GM23248 (cell line): ENCODE measurements around the gene TENM4. TPM values are rescaled to one million over a fixed set of nuclear protein-coding genes. Genes with fewer than 3 reads are reported as not detected.

Experiments
- DNase-seq: peaks from one replicate; pipeline ENCODE4 v3.0.0-alpha.2; 2015
- H2AFZ ChIP-seq: fragments of 200-600 bp; sonication (generic); 2 replicates; pipeline ENCODE4 v1.6.1; 2016; ENCODE audit warnings: antibody characterized with exemption
- H3F3A ChIP-seq: fragments of 200-600 bp; sonication (generic); 2 replicates; pipeline ENCODE4 v1.6.1; 2016; ENCODE audit warnings: mild to moderate bottlenecking, antibody characterized with exemption, mixed run types; ENCODE audit not compliant: insufficient read depth
- H3K27ac ChIP-seq: fragments of 200-600 bp; sonication (generic); 2 replicates; pipeline ENCODE4 v1.5.1; 2016; ENCODE audit warnings: mild to moderate bottlenecking
- H3K27me3 ChIP-seq: fragments of 200-600 bp; sonication (generic); replicated peaks from 2 replicates; pipeline ENCODE4 v1.6.1; 2016; ENCODE audit warnings: mild to moderate bottlenecking; ENCODE audit not compliant: insufficient read depth
- H3K36me3 ChIP-seq: fragments of 200-600 bp; sonication (generic); 2 replicates; pipeline ENCODE4 v1.6.1; 2016; ENCODE audit warnings: low read depth, mild to moderate bottlenecking
- H3K4me1 ChIP-seq: fragments of 200-600 bp; sonication (generic); 2 replicates; pipeline ENCODE4 v1.6.1; 2016; ENCODE audit warnings: mild to moderate bottlenecking; ENCODE audit not compliant: insufficient read depth
- H3K4me2 ChIP-seq: fragments of 200-600 bp; sonication (generic); one replicate; pipeline ENCODE4 v1.6.1; 2016; ENCODE audit warnings: mild to moderate bottlenecking; ENCODE audit not compliant: unreplicated experiment
- H3K4me3 ChIP-seq: fragments of 200-600 bp; sonication (generic); 2 replicates; pipeline ENCODE4 v1.5.1; 2016; ENCODE audit warnings: mild to moderate bottlenecking
- H3K79me2 ChIP-seq: fragments of 200-600 bp; sonication (generic); 2 replicates; pipeline ENCODE4 v1.6.1; 2016; ENCODE audit warnings: mild to moderate bottlenecking; ENCODE audit not compliant: insufficient read depth
- H3K9ac ChIP-seq: fragments of 200-600 bp; sonication (generic); 2 replicates; pipeline ENCODE4 v1.6.1; 2016; ENCODE audit warnings: mild to moderate bottlenecking
- H3K9me2 ChIP-seq: fragments of 200-600 bp; sonication (generic); 2 replicates; pipeline ENCODE4 v1.6.1; 2016; ENCODE audit warnings: mixed run types, mild to moderate bottlenecking, moderate library complexity; ENCODE audit not compliant: insufficient read depth
- H3K9me3 ChIP-seq: fragments of 200-600 bp; sonication (generic); one replicate; pipeline ENCODE4 v1.6.1; 2017; ENCODE audit warnings: low read depth
- H4K20me1 ChIP-seq: fragments of 200-600 bp; sonication (generic); 2 replicates; pipeline ENCODE4 v1.6.0; 2016; ENCODE audit not compliant: insufficient read depth
- EZH2 ChIP-seq: fragments of 200-600 bp; sonication (generic); IDR thresholded peaks from 2 replicates; pipeline ENCODE4 v1.6.1; 2018; ENCODE audit warnings: antibody characterized with exemption, mild to moderate bottlenecking; ENCODE audit not compliant: insufficient read depth, poor library complexity, severe bottlenecking
- EZH2phosphoT487 ChIP-seq: fragments of 200-600 bp; sonication (generic); IDR thresholded peaks from 2 replicates; pipeline ENCODE4 v1.6.1; 2018; ENCODE audit warnings: antibody characterized with exemption, moderate library complexity, mild to moderate bottlenecking, low read depth; ENCODE audit not compliant: insufficient read depth
- WGBS, 2 experiments: methylation state at CpG; one replicate each; pipeline ENCODE4 v1.1.6; 2015 to 2017; ENCODE audit warnings: low lambda C conversion rate in 2 of 2, low coverage in 1 of 2; ENCODE audit errors: missing lambda C conversion rate in 2 of 2; 5-methylcytosine and 5-hydroxymethylcytosine counted together
- in situ Hi-C: fragments of 300-500 bp; cut with MboI; formaldehyde crosslinking; loops from 2 replicates; pipeline ENCODE4 v1.15.0; 2020
- polyA plus RNA-seq: library from polyadenylated mRNA; unstranded; fragments of >200 nt; fragmentation: Nextera tagmentation; extraction: Ambion mirVana; gene quantifications from 2 replicates; pipeline ENCODE4 v1.2.1, GENCODE V29; 2016
- total RNA-seq: library from RNA; depleted of rRNA; stranded (reverse); fragments of >200 nt; shearing (Covaris generic); gene quantifications from 2 replicates; pipeline ENCODE4 v1.2.3, GENCODE V29; 2014

The TENM4 gene
- total and polyA plus RNA-seq, 2 experiments from 2014 or later: 0.11 to 0.48 TPM

GRCh38 chr11:78943841-78944240 lies 497.0 kb downstream of the TENM4 start:
- no peak overlapping the region for H3K4me2 ChIP-seq

GRCh38 chr11:78943154-78943553 lies 497.7 kb downstream of the TENM4 start:
- Histone ChIP-seq H3K27ac (no peak overlapping the region), H4K20me1 (no peaks in the 10 kb centered on the region), H3K4me2 (no peak overlapping the region), H3F3A (no peaks in the 10 kb centered on the region), H3K9ac (no peak overlapping the region), H3K79me2 (no peaks in the 10 kb centered on the region), H3K9me2 (no peaks in the 10 kb centered on the region), H3K4me3 (no peak overlapping the region), H3K9me3 (no peaks in the 10 kb centered on the region), H2AFZ (no peak overlapping the region), H3K27me3 (peaks cover 25% of the 10 kb centered on the region), H3K4me1 (no peaks in the 10 kb centered on the region), H3K36me3 (no peaks in the 10 kb centered on the region)
- in situ Hi-C loops: no loop called here
- TF ChIP-seq EZH2 (no peak), EZH2phosphoT487 (no peak)
- no peak for DNase-seq
- WGBS, 2 experiments: 59 to 66% methylated on average over 3 of the region's 3 CpGs

More at GRCh38 chr11:78943841-78944240, 497.0 kb downstream of the TENM4 start:
- TF ChIP-seq EZH2 (no peak), EZH2phosphoT487 (no peak)
- in situ Hi-C loops: no loop called here
- no peak for DNase-seq
- no peak overlapping the region for H2AFZ ChIP-seq
- H3K27me3 ChIP-seq: peaks cover 28% of the 10 kb centered on the region
- no peak overlapping the region for H3K4me3 ChIP-seq
- H3F3A ChIP-seq: no peaks in the 10 kb centered on the region
- no peaks in the 10 kb centered on the region for H3K9me2 ChIP-seq
- no peak overlapping the region for H3K9ac ChIP-seq
- WGBS, 2 experiments: 70 to 82% methylated on average over 4 of the region's 4 CpGs
- H3K27ac ChIP-seq: no peak overlapping the region
- H3K79me2 ChIP-seq: no peaks in the 10 kb centered on the region
- H3K36me3 ChIP-seq: no peaks in the 10 kb centered on the region
- no peaks in the 10 kb centered on the region for H3K4me1 ChIP-seq
- H4K20me1 ChIP-seq: no peaks in the 10 kb centered on the region
- no peaks in the 10 kb centered on the region for H3K9me3 ChIP-seq

- H2AFZ ChIP-seq: no peak overlapping the region
- no peaks in the 10 kb centered on the region for H3K9me3 ChIP-seq
- no peaks in the 10 kb centered on the region for H3K36me3 ChIP-seq
- peaks cover 16% of the 10 kb centered on the region for H3K27me3 ChIP-seq
- H3K4me2 ChIP-seq: no peak overlapping the region
- no peaks in the 10 kb centered on the region for H3K4me1 ChIP-seq
- in situ Hi-C loops: no loop called here
- no peaks in the 10 kb centered on the region for H3F3A ChIP-seq
- TF ChIP-seq EZH2: no peak
- H4K20me1 ChIP-seq: no peaks in the 10 kb centered on the region
- DNase-seq: no peak
- H3K9ac ChIP-seq: no peak overlapping the region
- no peaks in the 10 kb centered on the region for H3K9me2 ChIP-seq
- no peaks in the 10 kb centered on the region for H3K79me2 ChIP-seq
- no peak overlapping the region for H3K4me3 ChIP-seq
- no peak overlapping the region for H3K27ac ChIP-seq
- 35 to 42% methylated on average over 8 to 10 of the region's 10 CpGs for WGBS, 2 experiments
Observed at GRCh38 chr11:78941226-78941851, 499.5 kb downstream of the TENM4 start.

DNA sequence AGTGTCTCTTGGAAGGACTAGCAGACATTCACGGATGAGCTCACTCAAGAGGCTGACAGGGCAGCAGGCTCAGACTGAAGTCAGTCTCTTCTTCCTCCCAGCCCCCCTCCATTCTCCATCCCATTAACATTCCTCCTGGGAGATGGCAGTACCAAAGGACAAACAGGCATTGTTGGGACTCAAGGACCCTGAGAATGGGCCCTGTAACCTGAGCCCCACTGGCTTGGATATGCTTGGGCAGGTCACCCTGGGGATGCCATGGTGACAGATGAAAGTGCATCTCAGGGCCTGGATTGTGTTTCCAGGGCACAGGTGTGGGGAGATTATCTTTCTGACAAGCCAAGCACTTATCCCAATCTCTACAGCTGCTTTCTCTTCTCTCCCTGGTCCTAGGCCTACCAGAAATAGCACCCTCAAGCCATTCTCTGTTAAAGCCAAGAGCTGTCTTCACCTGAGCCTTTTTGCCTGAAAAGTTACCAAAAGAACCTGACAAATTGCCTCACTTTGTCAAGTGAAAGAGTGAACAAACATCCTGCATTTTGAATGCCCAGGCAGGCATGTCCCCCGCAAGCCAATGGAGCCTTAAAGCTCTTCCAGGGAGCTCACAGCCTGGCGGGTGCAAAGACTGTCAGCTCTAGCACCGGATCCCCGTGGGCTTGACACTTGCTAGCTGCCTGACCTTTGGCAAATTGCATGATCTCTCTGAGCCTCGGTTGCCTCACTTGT lies 500.2 kb downstream of the TENM4 start:
- no peak overlapping the region for H2AFZ ChIP-seq
- no peak overlapping the region for H3K27ac ChIP-seq
- no peak overlapping the region for H3K4me2 ChIP-seq
- WGBS, 2 experiments: 41 to 55% methylated on average over 6 of the region's 6 CpGs
- no peaks in the 10 kb centered on the region for H4K20me1 ChIP-seq
- TF ChIP-seq EZH2 (no peak), EZH2phosphoT487 (no peak)
- no peaks in the 10 kb centered on the region for H3K9me3 ChIP-seq
- no peaks in the 10 kb centered on the region for H3K36me3 ChIP-seq
- H3K9me2 ChIP-seq: no peaks in the 10 kb centered on the region
- no peaks in the 10 kb centered on the region for H3F3A ChIP-seq
- DNase-seq: no peak
- H3K79me2 ChIP-seq: no peaks in the 10 kb centered on the region
- no peaks in the 10 kb centered on the region for H3K4me1 ChIP-seq
- no peak overlapping the region for H3K9ac ChIP-seq
- in situ Hi-C loops: no loop called here
- peaks cover 13% of the 10 kb centered on the region for H3K27me3 ChIP-seq
- no peak overlapping the region for H3K4me3 ChIP-seq
